A549 (cell line): ENCODE measurements around the gene ATP1B3.
"Not testable (repeated sequence)": the region's sequence is repeated elsewhere in the genome, so short reads cannot be mapped to it uniquely, and the experiment has no call there.

Experiments
- EP300 ChIP-seq, 2 experiments: fragments of >200 bp; sonication (Bioruptor Twin); formaldehyde crosslinking; IDR thresholded peaks; 2 replicates in 1 of 2; 3 replicates in 1 of 2; pipeline ENCODE4 v1.6.1; 2016 to 2017
- RAD21 ChIP-seq, 2 experiments: fragments of >200 bp in 1 of 2; sonication (Bioruptor Twin) in 1 of 2; formaldehyde crosslinking in 1 of 2; IDR thresholded peaks in 1 of 2; conservative IDR thresholded peaks in 1 of 2; 2 replicates in 1 of 2; 3 replicates in 1 of 2; pipeline ENCODE4 v1.6.1; 2012 to 2018; ENCODE audit warnings: inconsistent platforms in 1 of 2
- TF ChIP-seq, protein P1 (sequence below): fragments of 150-350 bp; IDR thresholded peaks from 2 replicates; pipeline ENCODE4 v1.6.1; 2014; ENCODE audit warnings: low read depth, mild to moderate bottlenecking, low read length

DNA sequence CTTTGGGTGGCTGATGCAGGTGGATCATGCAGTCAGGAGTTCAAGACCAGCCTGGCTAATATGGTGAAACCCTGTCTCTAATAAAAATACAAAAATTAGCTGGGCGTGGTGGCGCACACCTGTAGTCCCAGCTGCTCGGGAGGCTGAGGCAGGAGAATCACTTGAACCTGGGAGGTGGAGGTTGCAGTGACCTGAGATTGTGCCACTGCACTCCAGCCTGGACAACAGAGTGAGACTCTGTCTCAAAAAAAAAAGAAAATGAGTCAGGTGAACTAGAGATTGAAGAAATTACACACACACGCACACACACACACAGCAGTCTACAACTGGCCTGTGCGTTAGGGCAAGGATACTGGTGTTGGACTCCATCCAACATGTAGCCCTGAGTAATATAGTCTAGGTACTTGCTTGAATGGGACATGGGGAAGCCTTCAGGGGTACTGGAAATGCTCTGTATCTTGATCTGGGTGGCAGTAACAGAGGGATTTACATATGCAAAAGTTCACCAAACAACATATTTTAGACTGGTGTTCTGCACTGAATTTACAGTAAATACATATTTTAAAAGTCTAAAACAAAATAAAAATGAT lies 28.2 kb upstream of the ATP1B3 start:
- TF ChIP-seq RAD21 (conservative IDR thresholded peaks at IDR 0.05 in 1 of 2, IDR thresholded peaks at IDR 0.05 in 1 of 2); EP300 (IDR thresholded peaks at IDR 0.05): not testable (repeated sequence)
- TF ChIP-seq, protein P1, sequence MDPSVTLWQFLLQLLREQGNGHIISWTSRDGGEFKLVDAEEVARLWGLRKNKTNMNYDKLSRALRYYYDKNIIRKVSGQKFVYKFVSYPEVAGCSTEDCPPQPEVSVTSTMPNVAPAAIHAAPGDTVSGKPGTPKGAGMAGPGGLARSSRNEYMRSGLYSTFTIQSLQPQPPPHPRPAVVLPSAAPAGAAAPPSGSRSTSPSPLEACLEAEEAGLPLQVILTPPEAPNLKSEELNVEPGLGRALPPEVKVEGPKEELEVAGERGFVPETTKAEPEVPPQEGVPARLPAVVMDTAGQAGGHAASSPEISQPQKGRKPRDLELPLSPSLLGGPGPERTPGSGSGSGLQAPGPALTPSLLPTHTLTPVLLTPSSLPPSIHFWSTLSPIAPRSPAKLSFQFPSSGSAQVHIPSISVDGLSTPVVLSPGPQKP: not testable (repeated sequence)
